WTC11 (cell line): ENCODE results near the gene PHF21B. TPM values are rescaled to one million over a fixed set of nuclear protein-coding genes. Genes with fewer than 3 reads are reported as not detected.

Source experiments
- ATAC-seq: fragments of 200-7000 bp; cut with Tn5 transposase; 2 replicates; pipeline ENCODE4 v1.10.0; 2021; ENCODE audit warnings: mild to moderate bottlenecking, moderate library complexity
- CTCF ChIA-PET: fragments of 300-600 bp; sonication (Branson Sonifier 250); formaldehyde crosslinking; loops from one replicate; lab custom pipeline; 2021; ENCODE audit warnings: antibody characterized with exemption; lab: Charles Lee
- POLR2A ChIA-PET: fragments of 350-600 bp; sonication (Branson Sonifier 250); formaldehyde crosslinking; loops from one replicate; lab custom pipeline; 2021; ENCODE audit warnings: antibody characterized with exemption; lab: Charles Lee
- DNase-seq: peaks from one replicate; pipeline ENCODE4 v3.0.0; 2021; ENCODE audit warnings: low spot score
- H3K27ac Mint-ChIP-seq: 2 replicates; pipeline ENCODE4 v1.8.0; 2021; ENCODE audit warnings: mixed read lengths
- H3K27me3 Mint-ChIP-seq: 2 replicates; pipeline ENCODE4 v1.8.0; 2021; ENCODE audit warnings: low read depth, mild to moderate bottlenecking, moderate library complexity, mixed read lengths
- H3K36me3 Mint-ChIP-seq: 2 replicates; pipeline ENCODE4 v1.8.0; 2021; ENCODE audit warnings: mixed read lengths
- H3K4me1 Mint-ChIP-seq: 2 replicates; pipeline ENCODE4 v1.8.0; 2022; ENCODE audit warnings: mixed read lengths
- H3K4me3 Mint-ChIP-seq: 2 replicates; pipeline ENCODE4 v1.8.0; 2021; ENCODE audit warnings: mild to moderate bottlenecking, moderate library complexity, mixed read lengths
- H3K9me3 Mint-ChIP-seq: 2 replicates; pipeline ENCODE4 v1.8.0; 2021; ENCODE audit warnings: mixed read lengths
- CBFB ChIP-seq: sonication (generic); formaldehyde crosslinking; IDR thresholded peaks from 2 replicates; pipeline ENCODE4 v1.8.1; 2022; ENCODE audit warnings: mild to moderate bottlenecking, low read depth, missing genetic modification reagents
- E2F5 ChIP-seq: sonication (generic); formaldehyde crosslinking; IDR thresholded peaks from 2 replicates; pipeline ENCODE4 v1.8.1; 2022; ENCODE audit warnings: mild to moderate bottlenecking, moderate library complexity, missing genetic modification reagents
- HMGA2 ChIP-seq: fragments of 250-450 bp; sonication (Bioruptor Pico); IDR thresholded peaks from 2 replicates; pipeline ENCODE4 v1.4.0; 2021; ENCODE audit warnings: mild to moderate bottlenecking, moderate library complexity
- IRF2 ChIP-seq: sonication (generic); formaldehyde crosslinking; IDR thresholded peaks from 2 replicates; pipeline ENCODE4 v1.8.0; 2022; ENCODE audit warnings: low read depth, missing genetic modification reagents, borderline replicate concordance
- JAZF1 ChIP-seq: fragments of 250-450 bp; sonication (Bioruptor Pico); IDR thresholded peaks from 2 replicates; pipeline ENCODE4 v1.9.0; 2021; ENCODE audit warnings: moderate library complexity, mild to moderate bottlenecking, inconsistent platforms
- JUN ChIP-seq: sonication (generic); formaldehyde crosslinking; IDR thresholded peaks from 2 replicates; pipeline ENCODE4 v1.8.0; 2023; ENCODE audit warnings: mild to moderate bottlenecking, missing genetic modification reagents
- NFATC4 ChIP-seq: fragments of 250-450 bp; sonication (Bioruptor Pico); IDR thresholded peaks from 2 replicates; pipeline ENCODE4 v1.9.0; 2021; ENCODE audit warnings: mild to moderate bottlenecking
- NR3C1 ChIP-seq: sonication (generic); formaldehyde crosslinking; conservative IDR thresholded peaks from 2 replicates; pipeline ENCODE4 v1.8.1; 2023; ENCODE audit warnings: low read depth, mild to moderate bottlenecking, missing genetic modification reagents
- RELA ChIP-seq: sonication (generic); formaldehyde crosslinking; IDR thresholded peaks from 2 replicates; pipeline ENCODE4 v1.8.1; 2022; ENCODE audit warnings: missing genetic modification reagents, mild to moderate bottlenecking, borderline replicate concordance
- RORB ChIP-seq: fragments of 250-450 bp; sonication (Bioruptor Pico); IDR thresholded peaks from 2 replicates; pipeline ENCODE4 v1.9.0; 2021; ENCODE audit warnings: mild to moderate bottlenecking
- SMAD4 ChIP-seq: sonication (generic); formaldehyde crosslinking; IDR thresholded peaks from 2 replicates; pipeline ENCODE4 v1.8.0; 2022; ENCODE audit warnings: mild to moderate bottlenecking, missing genetic modification reagents
- TEAD1 ChIP-seq: sonication (generic); formaldehyde crosslinking; IDR thresholded peaks from 2 replicates; pipeline ENCODE4 v1.8.0; 2022; ENCODE audit warnings: mild to moderate bottlenecking, missing genetic modification reagents
- TEAD4 ChIP-seq: sonication (generic); formaldehyde crosslinking; IDR thresholded peaks from 2 replicates; pipeline ENCODE4 v1.8.0; 2022; ENCODE audit warnings: mild to moderate bottlenecking, missing genetic modification reagents
- TP53 ChIP-seq: sonication (generic); formaldehyde crosslinking; IDR thresholded peaks from 2 replicates; pipeline ENCODE4 v1.8.1; 2023; ENCODE audit warnings: mild to moderate bottlenecking, missing genetic modification reagents
- ZBTB21 ChIP-seq: sonication (generic); formaldehyde crosslinking; IDR thresholded peaks from 2 replicates; pipeline ENCODE4 v1.8.1; 2023; ENCODE audit warnings: mild to moderate bottlenecking, missing genetic modification reagents, borderline replicate concordance
- ZNF121 ChIP-seq: sonication (generic); formaldehyde crosslinking; IDR thresholded peaks from 2 replicates; pipeline ENCODE4 v1.8.0; 2023; ENCODE audit warnings: missing genetic modification reagents
- ZNF219 ChIP-seq: sonication (generic); formaldehyde crosslinking; IDR thresholded peaks from 2 replicates; pipeline ENCODE4 v1.8.0; 2023; ENCODE audit warnings: missing genetic modification reagents, mild to moderate bottlenecking, borderline replicate concordance
- ZNF232 ChIP-seq: sonication (generic); formaldehyde crosslinking; IDR thresholded peaks from 2 replicates; pipeline ENCODE4 v1.8.0; 2022; ENCODE audit warnings: mild to moderate bottlenecking, missing genetic modification reagents
- ZNF396 ChIP-seq: fragments of 250-450 bp; sonication (Bioruptor Pico); IDR thresholded peaks from 2 replicates; pipeline ENCODE4 v1.8.0; 2021; ENCODE audit warnings: mild to moderate bottlenecking, moderate library complexity, borderline replicate concordance
- ZNF512 ChIP-seq: sonication (generic); formaldehyde crosslinking; IDR thresholded peaks from 2 replicates; pipeline ENCODE4 v1.8.1; 2022; ENCODE audit warnings: missing genetic modification reagents, borderline replicate concordance
- ZNF532 ChIP-seq: fragments of 250-450 bp; sonication (Bioruptor Pico); IDR thresholded peaks from 2 replicates; pipeline ENCODE4 v1.9.0; 2021; ENCODE audit warnings: mild to moderate bottlenecking, borderline replicate concordance
- total RNA-seq: library from RNA; stranded (reverse); gene quantifications from 3 replicates; pipeline ENCODE4 v1.2.3, GENCODE V29; 2021
- TF ChIP-seq, protein P1 (sequence below): sonication (generic); formaldehyde crosslinking; conservative IDR thresholded peaks from 2 replicates; pipeline ENCODE4 v1.8.1; 2022; ENCODE audit warnings: mild to moderate bottlenecking, missing genetic modification reagents
- TF ChIP-seq, protein P2 (sequence below): sonication (generic); formaldehyde crosslinking; IDR thresholded peaks from 2 replicates; pipeline ENCODE4 v1.8.1; 2022; ENCODE audit warnings: low read depth, mild to moderate bottlenecking, moderate library complexity, missing genetic modification reagents, borderline replicate concordance
- TF ChIP-seq, protein P3 (sequence below): sonication (generic); formaldehyde crosslinking; IDR thresholded peaks from 2 replicates; pipeline ENCODE4 v1.8.0; 2022; ENCODE audit warnings: mild to moderate bottlenecking, missing genetic modification reagents
- TF ChIP-seq, protein P4 (sequence below): sonication (generic); formaldehyde crosslinking; IDR thresholded peaks from 2 replicates; pipeline ENCODE4 v1.8.1; 2022; ENCODE audit warnings: mild to moderate bottlenecking, missing genetic modification reagents, moderate library complexity, borderline replicate concordance
- TF ChIP-seq, protein P5 (sequence below): sonication (generic); formaldehyde crosslinking; IDR thresholded peaks from 2 replicates; pipeline ENCODE4 v1.8.1; 2023; ENCODE audit warnings: mild to moderate bottlenecking, moderate library complexity, missing genetic modification reagents

Gene PHF21B
- total RNA-seq, 1 experiment from 2014 or later = 107 TPM

DNA sequence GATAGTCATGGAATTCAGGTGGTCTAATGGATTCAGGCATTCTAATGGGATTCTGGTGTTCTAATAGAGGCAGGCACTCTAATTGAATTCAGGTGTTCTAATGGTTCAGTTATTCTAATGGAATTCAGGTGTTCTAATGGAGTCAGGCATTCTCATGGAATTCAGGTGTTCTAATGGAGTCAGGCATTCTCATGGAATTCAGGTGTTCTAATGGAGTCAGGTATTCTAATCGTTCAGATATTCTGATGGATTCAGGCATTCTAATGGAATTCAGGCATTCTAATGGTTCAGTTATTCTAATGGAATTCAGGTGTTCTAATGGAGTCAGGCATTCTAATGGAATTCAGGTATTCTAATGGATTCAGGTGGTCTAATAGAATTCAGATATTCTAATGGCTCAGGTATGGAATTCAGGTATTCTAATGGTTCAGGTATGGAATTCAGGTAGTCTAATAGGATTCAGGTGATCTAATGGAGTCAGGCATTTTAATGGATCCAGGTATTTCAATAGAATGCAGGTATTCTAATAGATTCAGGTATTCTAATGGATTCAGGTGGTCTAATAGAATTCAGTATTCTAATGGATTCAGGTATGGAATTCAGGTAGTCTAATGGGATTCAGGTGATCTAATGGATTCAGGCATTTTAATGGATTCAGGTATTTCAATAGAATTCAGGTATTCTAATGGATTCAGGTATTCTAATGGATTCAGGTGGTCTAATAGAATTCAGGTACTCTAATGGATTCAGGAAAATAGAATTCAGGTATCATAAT is 22.0 kb upstream of the PHF21B start:
- peaks cover 13% of the 10 kb centered on the region for H3K9me3 Mint-ChIP-seq
- POLR2A ChIA-PET = no interaction called here
- ATAC-seq = peak; percentile 70
- TF ChIP-seq ZNF232 (no peak), TEAD1 (CRISPR knock-in tag) (0 out of 2 replicates have a peak, but pooled peaks have one; percentile 10), NFATC4 (no peak), ZNF512 (CRISPR knock-in tag) (no peak), ZNF219 (no peak), HMGA2 (CRISPR knock-in tag) (no peak), E2F5 (no peak), TP53 (CRISPR knock-in tag) (no peak), ZNF121 (CRISPR knock-in tag) (no peak), RELA (no peak), JUN (CRISPR knock-in tag) (peak; percentile 52), NR3C1 (CRISPR knock-in tag) (no peak), SMAD4 (CRISPR knock-in tag) (0 out of 2 replicates have a peak, but pooled peaks have one; percentile 53), ZBTB21 (CRISPR knock-in tag) (no peak), JAZF1 (CRISPR knock-in tag) (no peak), ZNF532 (CRISPR knock-in tag) (no peak), RORB (CRISPR knock-in tag) (no peak), IRF2 (no peak), TEAD4 (CRISPR knock-in tag) (peak; percentile 69; the same call in 1 of the 2 replicates), ZNF396 (CRISPR knock-in tag) (no peak), CBFB (no peak)
- TF ChIP-seq, protein P1, sequence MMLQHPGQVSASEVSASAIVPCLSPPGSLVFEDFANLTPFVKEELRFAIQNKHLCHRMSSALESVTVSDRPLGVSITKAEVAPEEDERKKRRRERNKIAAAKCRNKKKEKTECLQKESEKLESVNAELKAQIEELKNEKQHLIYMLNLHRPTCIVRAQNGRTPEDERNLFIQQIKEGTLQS (CRISPR knock-in tag) = no peak
- TF ChIP-seq, protein P2, sequence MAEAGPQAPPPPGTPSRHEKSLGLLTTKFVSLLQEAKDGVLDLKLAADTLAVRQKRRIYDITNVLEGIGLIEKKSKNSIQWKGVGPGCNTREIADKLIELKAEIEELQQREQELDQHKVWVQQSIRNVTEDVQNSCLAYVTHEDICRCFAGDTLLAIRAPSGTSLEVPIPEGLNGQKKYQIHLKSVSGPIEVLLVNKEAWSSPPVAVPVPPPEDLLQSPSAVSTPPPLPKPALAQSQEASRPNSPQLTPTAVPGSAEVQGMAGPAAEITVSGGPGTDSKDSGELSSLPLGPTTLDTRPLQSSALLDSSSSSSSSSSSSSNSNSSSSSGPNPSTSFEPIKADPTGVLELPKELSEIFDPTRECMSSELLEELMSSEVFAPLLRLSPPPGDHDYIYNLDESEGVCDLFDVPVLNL (CRISPR knock-in tag) = no peak
- TF ChIP-seq, protein P3, sequence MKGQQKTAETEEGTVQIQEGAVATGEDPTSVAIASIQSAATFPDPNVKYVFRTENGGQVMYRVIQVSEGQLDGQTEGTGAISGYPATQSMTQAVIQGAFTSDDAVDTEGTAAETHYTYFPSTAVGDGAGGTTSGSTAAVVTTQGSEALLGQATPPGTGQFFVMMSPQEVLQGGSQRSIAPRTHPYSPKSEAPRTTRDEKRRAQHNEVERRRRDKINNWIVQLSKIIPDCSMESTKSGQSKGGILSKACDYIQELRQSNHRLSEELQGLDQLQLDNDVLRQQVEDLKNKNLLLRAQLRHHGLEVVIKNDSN (CRISPR knock-in tag) = peak; percentile 54; the same call in 1 of the 2 replicates
- TF ChIP-seq, protein P4, sequence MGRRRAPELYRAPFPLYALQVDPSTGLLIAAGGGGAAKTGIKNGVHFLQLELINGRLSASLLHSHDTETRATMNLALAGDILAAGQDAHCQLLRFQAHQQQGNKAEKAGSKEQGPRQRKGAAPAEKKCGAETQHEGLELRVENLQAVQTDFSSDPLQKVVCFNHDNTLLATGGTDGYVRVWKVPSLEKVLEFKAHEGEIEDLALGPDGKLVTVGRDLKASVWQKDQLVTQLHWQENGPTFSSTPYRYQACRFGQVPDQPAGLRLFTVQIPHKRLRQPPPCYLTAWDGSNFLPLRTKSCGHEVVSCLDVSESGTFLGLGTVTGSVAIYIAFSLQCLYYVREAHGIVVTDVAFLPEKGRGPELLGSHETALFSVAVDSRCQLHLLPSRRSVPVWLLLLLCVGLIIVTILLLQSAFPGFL (CRISPR knock-in tag) = peak; percentile 47; the same call in 1 of the 2 replicates
- TF ChIP-seq, protein P5, sequence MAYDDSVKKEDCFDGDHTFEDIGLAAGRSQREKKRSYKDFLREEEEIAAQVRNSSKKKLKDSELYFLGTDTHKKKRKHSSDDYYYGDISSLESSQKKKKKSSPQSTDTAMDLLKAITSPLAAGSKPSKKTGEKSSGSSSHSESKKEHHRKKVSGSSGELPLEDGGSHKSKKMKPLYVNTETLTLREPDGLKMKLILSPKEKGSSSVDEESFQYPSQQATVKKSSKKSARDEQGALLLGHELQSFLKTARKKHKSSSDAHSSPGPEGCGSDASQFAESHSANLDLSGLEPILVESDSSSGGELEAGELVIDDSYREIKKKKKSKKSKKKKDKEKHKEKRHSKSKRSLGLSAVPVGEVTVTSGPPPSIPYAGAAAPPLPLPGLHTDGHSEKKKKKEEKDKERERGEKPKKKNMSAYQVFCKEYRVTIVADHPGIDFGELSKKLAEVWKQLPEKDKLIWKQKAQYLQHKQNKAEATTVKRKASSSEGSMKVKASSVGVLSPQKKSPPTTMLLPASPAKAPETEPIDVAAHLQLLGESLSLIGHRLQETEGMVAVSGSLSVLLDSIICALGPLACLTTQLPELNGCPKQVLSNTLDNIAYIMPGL (CRISPR knock-in tag) = no peak

More for the DNA sequence above, 22.0 kb upstream of the PHF21B start:
- H3K4me3 Mint-ChIP-seq = no peak overlapping the region
- no peaks in the 10 kb centered on the region; the same call in 1 of the 2 replicates for H3K27me3 Mint-ChIP-seq
- peaks cover 35% of the 10 kb centered on the region for H3K4me1 Mint-ChIP-seq
- H3K27ac Mint-ChIP-seq = peak overlapping the region; percentile 95
- CTCF ChIA-PET = no interaction called here
- peaks cover 3% of the 10 kb centered on the region; the same call in 1 of the 2 replicates for H3K36me3 Mint-ChIP-seq
- no peak for DNase-seq
